HL-60 (cell line): Measurements from ENCODE around the gene GHRL.

ENCODE experiments used
- DNase-seq, 2 experiments: peaks; one replicate each; pipeline ENCODE4 v3.0.0-alpha.2; 2010 to 2020; ENCODE audit warnings: low read depth in 1 of 2, low spot score in 1 of 2
- H3K27ac ChIP-seq: fragments of 250-450 bp; sonication (Bioruptor Pico); replicated peaks from 2 replicates; pipeline ENCODE4 v1.5.1; 2020; ENCODE audit warnings: mild to moderate bottlenecking, moderate library complexity
- H3K27me3 ChIP-seq: fragments of 250-450 bp; sonication (Bioruptor Pico); 2 replicates; pipeline ENCODE4 v1.5.1; 2021; ENCODE audit warnings: mild to moderate bottlenecking, moderate library complexity; ENCODE audit not compliant: insufficient read depth, poor library complexity, severe bottlenecking
- H3K4me3 ChIP-seq: replicated peaks from 2 replicates; pipeline ENCODE4 v1.5.1; 2011; ENCODE audit warnings: mild to moderate bottlenecking, control low read depth, low read length; ENCODE audit not compliant: insufficient read depth
- GABPA ChIP-seq: IDR thresholded peaks from 2 replicates; pipeline ENCODE4 v1.6.1; 2012; ENCODE audit warnings: low read depth
- POLR2AphosphoS5 ChIP-seq: IDR thresholded peaks from 2 replicates; pipeline ENCODE4 v1.6.1; 2012; ENCODE audit warnings: low read depth
- SPI1 ChIP-seq: IDR thresholded peaks from 2 replicates; pipeline ENCODE4 v1.6.1; 2012; ENCODE audit warnings: low read depth, mild to moderate bottlenecking, borderline replicate concordance
- TF ChIP-seq, protein P1 (sequence below): IDR thresholded peaks from one replicate; pipeline ENCODE4 v1.5.1; 2011; ENCODE audit warnings: low read length, control low read depth, inconsistent platforms; ENCODE audit not compliant: insufficient read depth
- TF ChIP-seq, protein P2 (sequence below): IDR thresholded peaks from 2 replicates; pipeline ENCODE4 v1.6.1; 2012; ENCODE audit warnings: low read depth; ENCODE audit not compliant: insufficient replicate concordance

The GHRL gene

DNA sequence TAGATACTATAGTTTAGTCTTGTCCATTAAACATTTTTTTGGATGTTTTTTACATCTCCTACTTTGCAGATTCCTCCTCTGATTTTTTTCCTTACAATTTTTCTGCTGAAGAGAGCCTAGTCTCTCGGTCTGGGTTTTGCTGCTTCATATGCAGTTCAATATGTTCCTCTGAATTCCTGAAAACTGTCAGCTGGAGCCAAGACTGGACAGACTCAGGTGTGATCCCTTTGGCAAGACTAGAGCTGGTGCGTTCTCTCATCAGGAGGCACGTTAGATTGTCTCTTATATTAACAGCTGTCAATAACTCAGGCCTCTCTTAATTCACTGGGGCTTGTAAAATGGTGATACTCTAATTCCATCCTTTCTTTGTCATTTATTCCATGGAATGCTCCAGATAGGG is 13.4 kb upstream of the GHRL start:
- no peak for DNase-seq
- Histone ChIP-seq H3K4me3 (no peak overlapping the region), H3K27ac (no peak overlapping the region), H3K27me3 (no peaks in the 10 kb centered on the region)
- TF ChIP-seq, protein P1, sequence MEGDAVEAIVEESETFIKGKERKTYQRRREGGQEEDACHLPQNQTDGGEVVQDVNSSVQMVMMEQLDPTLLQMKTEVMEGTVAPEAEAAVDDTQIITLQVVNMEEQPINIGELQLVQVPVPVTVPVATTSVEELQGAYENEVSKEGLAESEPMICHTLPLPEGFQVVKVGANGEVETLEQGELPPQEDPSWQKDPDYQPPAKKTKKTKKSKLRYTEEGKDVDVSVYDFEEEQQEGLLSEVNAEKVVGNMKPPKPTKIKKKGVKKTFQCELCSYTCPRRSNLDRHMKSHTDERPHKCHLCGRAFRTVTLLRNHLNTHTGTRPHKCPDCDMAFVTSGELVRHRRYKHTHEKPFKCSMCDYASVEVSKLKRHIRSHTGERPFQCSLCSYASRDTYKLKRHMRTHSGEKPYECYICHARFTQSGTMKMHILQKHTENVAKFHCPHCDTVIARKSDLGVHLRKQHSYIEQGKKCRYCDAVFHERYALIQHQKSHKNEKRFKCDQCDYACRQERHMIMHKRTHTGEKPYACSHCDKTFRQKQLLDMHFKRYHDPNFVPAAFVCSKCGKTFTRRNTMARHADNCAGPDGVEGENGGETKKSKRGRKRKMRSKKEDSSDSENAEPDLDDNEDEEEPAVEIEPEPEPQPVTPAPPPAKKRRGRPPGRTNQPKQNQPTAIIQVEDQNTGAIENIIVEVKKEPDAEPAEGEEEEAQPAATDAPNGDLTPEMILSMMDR, result no peak
- TF ChIP-seq POLR2AphosphoS5, result no peak
- TF ChIP-seq SPI1, result no peak
- TF ChIP-seq GABPA, result no peak
- TF ChIP-seq, protein P2, sequence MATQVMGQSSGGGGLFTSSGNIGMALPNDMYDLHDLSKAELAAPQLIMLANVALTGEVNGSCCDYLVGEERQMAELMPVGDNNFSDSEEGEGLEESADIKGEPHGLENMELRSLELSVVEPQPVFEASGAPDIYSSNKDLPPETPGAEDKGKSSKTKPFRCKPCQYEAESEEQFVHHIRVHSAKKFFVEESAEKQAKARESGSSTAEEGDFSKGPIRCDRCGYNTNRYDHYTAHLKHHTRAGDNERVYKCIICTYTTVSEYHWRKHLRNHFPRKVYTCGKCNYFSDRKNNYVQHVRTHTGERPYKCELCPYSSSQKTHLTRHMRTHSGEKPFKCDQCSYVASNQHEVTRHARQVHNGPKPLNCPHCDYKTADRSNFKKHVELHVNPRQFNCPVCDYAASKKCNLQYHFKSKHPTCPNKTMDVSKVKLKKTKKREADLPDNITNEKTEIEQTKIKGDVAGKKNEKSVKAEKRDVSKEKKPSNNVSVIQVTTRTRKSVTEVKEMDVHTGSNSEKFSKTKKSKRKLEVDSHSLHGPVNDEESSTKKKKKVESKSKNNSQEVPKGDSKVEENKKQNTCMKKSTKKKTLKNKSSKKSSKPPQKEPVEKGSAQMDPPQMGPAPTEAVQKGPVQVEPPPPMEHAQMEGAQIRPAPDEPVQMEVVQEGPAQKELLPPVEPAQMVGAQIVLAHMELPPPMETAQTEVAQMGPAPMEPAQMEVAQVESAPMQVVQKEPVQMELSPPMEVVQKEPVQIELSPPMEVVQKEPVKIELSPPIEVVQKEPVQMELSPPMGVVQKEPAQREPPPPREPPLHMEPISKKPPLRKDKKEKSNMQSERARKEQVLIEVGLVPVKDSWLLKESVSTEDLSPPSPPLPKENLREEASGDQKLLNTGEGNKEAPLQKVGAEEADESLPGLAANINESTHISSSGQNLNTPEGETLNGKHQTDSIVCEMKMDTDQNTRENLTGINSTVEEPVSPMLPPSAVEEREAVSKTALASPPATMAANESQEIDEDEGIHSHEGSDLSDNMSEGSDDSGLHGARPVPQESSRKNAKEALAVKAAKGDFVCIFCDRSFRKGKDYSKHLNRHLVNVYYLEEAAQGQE, result no peak

DNA sequence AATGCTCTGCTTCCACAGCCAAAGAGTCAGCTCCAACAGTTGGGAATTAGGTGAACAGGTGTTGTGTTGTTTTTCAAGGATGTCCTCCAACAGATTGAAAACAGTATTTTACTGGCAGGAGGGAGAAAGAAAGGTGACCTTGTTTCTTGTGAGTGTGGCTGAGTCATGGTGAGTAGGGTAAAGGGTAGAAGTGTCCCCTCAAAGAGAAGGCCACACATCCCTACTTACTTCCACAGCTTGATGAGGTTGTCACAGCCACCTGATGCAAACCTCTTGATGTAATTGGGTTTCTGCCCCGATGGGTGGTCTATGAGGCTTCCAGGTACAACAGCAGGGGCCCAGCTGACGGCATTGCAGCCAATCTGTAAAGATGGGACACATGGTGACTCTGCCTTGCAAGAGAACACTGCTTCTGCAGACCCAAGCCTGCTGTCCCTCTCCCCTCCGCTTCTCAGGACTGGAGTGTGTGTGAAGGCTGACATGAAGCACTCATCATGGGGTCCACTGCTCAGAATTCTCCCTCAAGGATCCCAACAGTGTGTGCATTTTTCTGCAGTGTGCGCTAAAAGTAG is 12.7 kb upstream of the GHRL start:
- TF ChIP-seq POLR2AphosphoS5, result no peak
- no peak for TF ChIP-seq GABPA
- TF ChIP-seq, protein P2, result no peak
- TF ChIP-seq SPI1, result no peak
- TF ChIP-seq, protein P1, result no peak
- Histone ChIP-seq H3K4me3 (no peak overlapping the region), H3K27me3 (no peaks in the 10 kb centered on the region), H3K27ac (no peak overlapping the region)
- no peak for DNase-seq

DNA sequence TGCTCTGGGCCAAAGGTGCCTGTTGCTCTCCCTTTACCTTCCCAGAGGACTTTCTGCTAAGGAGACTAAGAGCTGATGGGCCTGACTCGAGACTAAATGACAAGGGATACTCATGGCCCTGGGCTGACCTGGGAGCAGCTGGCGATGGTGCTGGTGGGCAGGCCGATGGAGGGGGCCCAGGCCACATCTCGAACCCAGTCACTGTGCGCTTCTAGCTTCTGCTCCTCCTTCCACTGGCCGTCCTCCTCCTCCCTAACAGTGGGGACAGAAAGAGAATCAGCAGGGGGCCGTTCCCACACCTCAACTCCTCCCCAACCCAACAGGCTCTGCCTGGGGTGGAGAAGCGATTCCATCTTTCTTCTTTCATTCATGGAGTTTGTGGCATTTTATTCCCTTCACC is 12.2 kb upstream of the GHRL start:
- H3K27ac ChIP-seq, result no peak overlapping the region
- no peaks in the 10 kb centered on the region for H3K27me3 ChIP-seq
- no peak for DNase-seq
- H3K4me3 ChIP-seq, result no peak overlapping the region
- TF ChIP-seq, protein P1, result no peak
- TF ChIP-seq GABPA (no peak), SPI1 (no peak), POLR2AphosphoS5 (no peak)
- TF ChIP-seq, protein P2, result no peak
